H9 (cell line): ENCODE results near the gene TMEM245. TPM values are rescaled to one million over a fixed set of nuclear protein-coding genes. Genes with fewer than 3 reads are reported as not detected.

ENCODE experiments used
- DNase-seq: peaks from one replicate; pipeline ENCODE4 v3.0.0-alpha.2; 2017
- H2AFZ ChIP-seq: one replicate; pipeline ENCODE4 v1.6.1; 2013; ENCODE audit warnings: mild to moderate bottlenecking, low read length, control low read depth, moderate library complexity
- H2AK5ac ChIP-seq: 2 replicates; pipeline ENCODE4 v1.6.1; 2013; ENCODE audit warnings: low read length, control low read depth, mixed read lengths; ENCODE audit not compliant: insufficient read length
- H2BK120ac ChIP-seq: one replicate; pipeline ENCODE4 v1.6.1; 2013; ENCODE audit warnings: low read depth, mild to moderate bottlenecking, low read length, control low read depth, inconsistent platforms; ENCODE audit not compliant: poor library complexity, severe bottlenecking
- H2BK12ac ChIP-seq: 2 replicates; pipeline ENCODE4 v1.6.1; 2013; ENCODE audit warnings: low read length, control low read depth, mixed read lengths, low read depth; ENCODE audit not compliant: insufficient read length
- H2BK15ac ChIP-seq: 2 replicates; pipeline ENCODE4 v1.6.1; 2013; ENCODE audit warnings: low read depth, low read length, control low read depth
- H2BK20ac ChIP-seq: one replicate; pipeline ENCODE4 v1.6.1; 2013; ENCODE audit warnings: low read depth, mild to moderate bottlenecking, low read length, control low read depth, inconsistent platforms; ENCODE audit not compliant: poor library complexity, severe bottlenecking
- H2BK5ac ChIP-seq: 2 replicates; pipeline ENCODE4 v1.6.1; 2013; ENCODE audit warnings: low read length, control low read depth, mixed read lengths; ENCODE audit not compliant: insufficient read length
- H3K14ac ChIP-seq: 2 replicates; pipeline ENCODE4 v1.6.1; 2013; ENCODE audit warnings: low read length, control low read depth; ENCODE audit not compliant: insufficient read depth
- H3K18ac ChIP-seq: 2 replicates; pipeline ENCODE4 v1.6.1; 2013; ENCODE audit warnings: low read depth, mild to moderate bottlenecking, mixed read lengths, low read length, control low read depth; ENCODE audit not compliant: insufficient read length
- H3K23ac ChIP-seq: 2 replicates; pipeline ENCODE4 v1.6.1; 2013; ENCODE audit warnings: low read length, control low read depth, mixed read lengths, low read depth; ENCODE audit not compliant: insufficient read length
- H3K23me2 ChIP-seq: 2 replicates; pipeline ENCODE4 v1.6.1; 2013; ENCODE audit warnings: low read depth, mild to moderate bottlenecking, mixed read lengths, low read length, control low read depth; ENCODE audit not compliant: insufficient read length, poor library complexity, severe bottlenecking
- H3K27ac ChIP-seq: 2 replicates; pipeline ENCODE4 v1.5.1; 2013; ENCODE audit warnings: low read length, control low read depth, mixed read lengths, low read depth; ENCODE audit not compliant: insufficient read length
- H3K27me3 ChIP-seq: 2 replicates; pipeline ENCODE4 v1.6.1; 2013; ENCODE audit warnings: low read length, control low read depth, inconsistent platforms; ENCODE audit not compliant: insufficient read depth
- H3K4ac ChIP-seq: 2 replicates; pipeline ENCODE4 v1.6.1; 2013; ENCODE audit warnings: low read depth, mild to moderate bottlenecking, control low read depth, inconsistent platforms, low read length, moderate library complexity
- H3K4me1 ChIP-seq: 2 replicates; pipeline ENCODE4 v1.6.1; 2013; ENCODE audit warnings: low read length, control low read depth, inconsistent platforms; ENCODE audit not compliant: insufficient read depth
- H3K4me2 ChIP-seq: 2 replicates; pipeline ENCODE4 v1.6.1; 2013; ENCODE audit warnings: low read length, control low read depth, mixed read lengths; ENCODE audit not compliant: insufficient read length, insufficient read depth
- H3K56ac ChIP-seq: 2 replicates; pipeline ENCODE4 v1.6.1; 2013; ENCODE audit warnings: low read depth, mild to moderate bottlenecking, mixed read lengths, low read length, control low read depth; ENCODE audit not compliant: insufficient read length
- H3K79me1 ChIP-seq: 2 replicates; pipeline ENCODE4 v1.6.1; 2013; ENCODE audit warnings: low read depth, mild to moderate bottlenecking, moderate library complexity, low read length, control low read depth, inconsistent platforms; ENCODE audit not compliant: insufficient read depth, poor library complexity, severe bottlenecking
- H3K79me2 ChIP-seq: 2 replicates; pipeline ENCODE4 v1.6.1; 2013; ENCODE audit warnings: low read length, control low read depth, inconsistent platforms; ENCODE audit not compliant: insufficient read depth
- H3K9ac ChIP-seq: 2 replicates; pipeline ENCODE4 v1.6.1; 2013; ENCODE audit warnings: low read length, control low read depth, mixed read lengths; ENCODE audit not compliant: insufficient read length; ENCODE audit errors: extremely low read depth
- H3K9me3 ChIP-seq: one replicate; pipeline ENCODE4 v1.6.1; 2013; ENCODE audit warnings: low read depth, low read length, inconsistent platforms; ENCODE audit not compliant: control insufficient read depth
- H3T11ph ChIP-seq: one replicate; pipeline ENCODE4 v1.6.1; 2013; ENCODE audit warnings: mild to moderate bottlenecking, low read length, control low read depth, inconsistent platforms
- H4K20me1 ChIP-seq: one replicate; pipeline ENCODE4 v1.6.1; 2013; ENCODE audit not compliant: control insufficient read depth, insufficient read length, insufficient read depth
- H4K5ac ChIP-seq: 2 replicates; pipeline ENCODE4 v1.6.1; 2013; ENCODE audit warnings: low read depth, mild to moderate bottlenecking, mixed read lengths, low read length, control low read depth; ENCODE audit not compliant: insufficient read length
- H4K8ac ChIP-seq: replicated peaks from 2 replicates; pipeline ENCODE4 v1.6.1; 2013; ENCODE audit warnings: low read length, control low read depth, mixed read lengths, low read depth; ENCODE audit not compliant: insufficient read length
- H4K91ac ChIP-seq: 2 replicates; pipeline ENCODE4 v1.6.1; 2013; ENCODE audit warnings: low read depth, mild to moderate bottlenecking, moderate library complexity, mixed read lengths, low read length, control low read depth; ENCODE audit not compliant: insufficient read length
- H3K27ac Mint-ChIP-seq, 3 experiments: 2 replicates in 2 of 3; 3 replicates in 1 of 3; pipeline ENCODE4 v1.8.0; 2020 to 2021; ENCODE audit warnings: mixed read lengths in 3 of 3, mild to moderate bottlenecking in 1 of 3, moderate library complexity in 1 of 3
- H3K27me3 Mint-ChIP-seq: 2 replicates; pipeline ENCODE4 v1.8.0; 2021; ENCODE audit warnings: low read depth, mild to moderate bottlenecking, moderate library complexity, mixed read lengths
- H3K36me3 Mint-ChIP-seq, 3 experiments: 2 replicates in 2 of 3; 3 replicates in 1 of 3; pipeline ENCODE4 v1.8.0; 2020 to 2021; ENCODE audit warnings: low read depth in 3 of 3, mixed read lengths in 3 of 3; ENCODE audit not compliant: insufficient read depth in 1 of 3
- H3K4me1 Mint-ChIP-seq, 2 experiments: 2 replicates each; pipeline ENCODE4 v1.8.0; 2020; ENCODE audit warnings: mixed read lengths in 2 of 2
- H3K4me3 Mint-ChIP-seq, 2 experiments: 2 replicates in 1 of 2; 3 replicates in 1 of 2; pipeline ENCODE4 v1.8.0; 2020 to 2021; ENCODE audit warnings: mild to moderate bottlenecking in 2 of 2, mixed read lengths in 2 of 2, moderate library complexity in 1 of 2
- H3K9me3 Mint-ChIP-seq, 2 experiments: 2 replicates in 1 of 2; 3 replicates in 1 of 2; pipeline ENCODE4 v1.8.0; 2020; ENCODE audit warnings: mild to moderate bottlenecking in 2 of 2, mixed read lengths in 2 of 2, moderate library complexity in 1 of 2
- WGBS: extraction: QIAGEN DNeasy Blood & Tissue Kit; methylation state at CpG from one replicate; pipeline ENCODE4 v1.1.7; 2013; ENCODE audit warnings: missing lambda C conversion rate, low lambda C conversion rate, mixed read lengths; ENCODE audit not compliant: insufficient read length; ENCODE audit errors: extremely low coverage; 5-methylcytosine and 5-hydroxymethylcytosine counted together
- total RNA-seq: library from RNA; stranded (reverse); gene quantifications from 2 replicates; pipeline ENCODE4 v1.2.1, GENCODE V29; 2021
- TF ChIP-seq, protein P1 (sequence below): fragments of 200-600 bp; sonication (generic); conservative IDR thresholded peaks from 3 replicates; pipeline ENCODE4 v1.8.0; 2021; ENCODE audit warnings: antibody characterized with exemption, mild to moderate bottlenecking

The TMEM245 gene
- total RNA-seq, 1 experiment from 2014 or later: 37.9 TPM

DNA sequence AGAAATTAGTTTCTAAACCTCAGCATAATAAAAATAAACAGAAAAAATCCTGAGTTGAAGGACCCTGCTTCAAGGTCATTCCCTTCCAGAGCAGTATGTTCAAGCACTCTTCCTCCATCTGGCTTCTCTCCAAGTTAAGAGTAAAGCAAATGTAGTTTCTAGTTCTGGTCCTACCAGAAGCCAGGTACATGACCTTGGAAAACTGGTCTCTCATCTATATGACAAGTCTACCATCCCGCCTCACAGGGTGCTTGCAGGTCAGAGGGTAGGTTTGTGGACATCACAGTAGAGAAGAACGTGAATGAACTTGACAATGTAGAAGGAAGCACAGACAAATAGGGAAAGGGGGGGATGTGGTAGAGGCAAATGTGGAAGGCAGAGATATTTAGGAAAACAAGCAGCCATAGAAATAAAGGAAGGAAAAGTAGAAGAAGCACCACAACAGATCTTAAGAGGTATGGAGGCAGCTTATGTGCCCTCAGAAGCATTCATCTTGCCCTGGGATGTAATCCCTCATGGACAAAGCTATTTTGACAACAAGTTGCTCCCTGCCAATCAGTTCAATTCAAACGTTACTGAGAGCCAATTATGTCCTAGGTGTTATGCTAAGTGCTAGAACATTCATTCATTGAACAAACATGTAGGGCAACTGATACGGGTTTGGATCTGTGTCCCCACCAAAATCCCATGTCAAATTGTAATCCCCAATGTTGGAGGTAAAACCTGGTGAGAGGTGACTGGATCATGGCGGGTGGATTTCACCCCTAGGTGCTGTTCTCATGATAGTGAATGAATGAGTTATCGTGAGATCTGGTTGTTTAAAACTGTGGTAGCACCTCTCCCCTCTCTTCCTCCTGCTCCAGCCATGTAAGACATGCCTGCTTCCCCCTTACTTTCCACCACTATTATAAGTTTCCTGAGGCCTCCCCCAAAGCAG lies 82.7 kb downstream of the TMEM245 start:
- H3K79me1 ChIP-seq: no peaks in the 10 kb centered on the region
- no peak overlapping the region for H3K18ac ChIP-seq
- no peaks in the 10 kb centered on the region for H3K23me2 ChIP-seq
- H2BK120ac ChIP-seq: no peak overlapping the region
- no peak overlapping the region for H2BK15ac ChIP-seq
- no peak for DNase-seq
- no peak overlapping the region for H3T11ph ChIP-seq
- H4K20me1 ChIP-seq: no peaks in the 10 kb centered on the region
- no CpG with 5 or more reads among the region's 6 CpGs for WGBS
- no peak overlapping the region for H3K14ac ChIP-seq
- no peaks in the 10 kb centered on the region for H3K79me2 ChIP-seq
- peak overlapping the region in 1 of 3 experiments; percentile 14; a peak in 1 of 7 replicates for H3K27ac Mint-ChIP-seq
- no peak overlapping the region for H2BK5ac ChIP-seq
- no peak overlapping the region for H3K4me2 ChIP-seq
- TF ChIP-seq, protein P1, sequence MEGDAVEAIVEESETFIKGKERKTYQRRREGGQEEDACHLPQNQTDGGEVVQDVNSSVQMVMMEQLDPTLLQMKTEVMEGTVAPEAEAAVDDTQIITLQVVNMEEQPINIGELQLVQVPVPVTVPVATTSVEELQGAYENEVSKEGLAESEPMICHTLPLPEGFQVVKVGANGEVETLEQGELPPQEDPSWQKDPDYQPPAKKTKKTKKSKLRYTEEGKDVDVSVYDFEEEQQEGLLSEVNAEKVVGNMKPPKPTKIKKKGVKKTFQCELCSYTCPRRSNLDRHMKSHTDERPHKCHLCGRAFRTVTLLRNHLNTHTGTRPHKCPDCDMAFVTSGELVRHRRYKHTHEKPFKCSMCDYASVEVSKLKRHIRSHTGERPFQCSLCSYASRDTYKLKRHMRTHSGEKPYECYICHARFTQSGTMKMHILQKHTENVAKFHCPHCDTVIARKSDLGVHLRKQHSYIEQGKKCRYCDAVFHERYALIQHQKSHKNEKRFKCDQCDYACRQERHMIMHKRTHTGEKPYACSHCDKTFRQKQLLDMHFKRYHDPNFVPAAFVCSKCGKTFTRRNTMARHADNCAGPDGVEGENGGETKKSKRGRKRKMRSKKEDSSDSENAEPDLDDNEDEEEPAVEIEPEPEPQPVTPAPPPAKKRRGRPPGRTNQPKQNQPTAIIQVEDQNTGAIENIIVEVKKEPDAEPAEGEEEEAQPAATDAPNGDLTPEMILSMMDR: no peak
- no peaks in the 10 kb centered on the region for H3K4me1 Mint-ChIP-seq
- H3K9ac ChIP-seq: no peak overlapping the region
- no peak overlapping the region for H4K8ac ChIP-seq
- no peaks in the 10 kb centered on the region for H3K27me3 ChIP-seq
- H2BK12ac ChIP-seq: no peak overlapping the region
- no peaks in the 10 kb centered on the region for H3K4me1 ChIP-seq
- H2BK20ac ChIP-seq: no peak overlapping the region
- peaks cover 15 to 60% (median 38%) of the 10 kb centered on the region in 3 experiments; a peak in 6 of 7 replicates for H3K36me3 Mint-ChIP-seq
- no peaks in the 10 kb centered on the region for H3K9me3 ChIP-seq
- H3K23ac ChIP-seq: no peak overlapping the region
- no peak overlapping the region for H3K56ac ChIP-seq
- H3K27ac ChIP-seq: no peak overlapping the region
- no peaks in the 10 kb centered on the region for H3K9me3 Mint-ChIP-seq
- H3K27me3 Mint-ChIP-seq: no peaks in the 10 kb centered on the region
- no peak overlapping the region for H2AFZ ChIP-seq
- no peak overlapping the region for H3K4ac ChIP-seq
- no peak overlapping the region for H3K4me3 Mint-ChIP-seq
- H4K5ac ChIP-seq: no peak overlapping the region
- H2AK5ac ChIP-seq: no peak overlapping the region
- no peak overlapping the region for H4K91ac ChIP-seq
